ENCODE results near the gene FAM210A.
"Not testable (repeated sequence)": the region's sequence is repeated elsewhere in the genome, so short reads cannot be mapped to it uniquely, and the experiment has no call there.

FAM210A gene

GRCh38 chr18:13726232-13726971 is at the start of gene FAM210A, which contains the start of gene RNMT:
TSS of gene FAM210A (minus strand) at chr18:13726558. CDS start at chr18:13682077, 44,481 bp downstream.
TSS of gene RNMT (plus strand) at chr18:13726673. CDS start at chr18:13731518, 4,845 bp downstream.
- peak; percentile 92 for DNase-seq

DNA sequence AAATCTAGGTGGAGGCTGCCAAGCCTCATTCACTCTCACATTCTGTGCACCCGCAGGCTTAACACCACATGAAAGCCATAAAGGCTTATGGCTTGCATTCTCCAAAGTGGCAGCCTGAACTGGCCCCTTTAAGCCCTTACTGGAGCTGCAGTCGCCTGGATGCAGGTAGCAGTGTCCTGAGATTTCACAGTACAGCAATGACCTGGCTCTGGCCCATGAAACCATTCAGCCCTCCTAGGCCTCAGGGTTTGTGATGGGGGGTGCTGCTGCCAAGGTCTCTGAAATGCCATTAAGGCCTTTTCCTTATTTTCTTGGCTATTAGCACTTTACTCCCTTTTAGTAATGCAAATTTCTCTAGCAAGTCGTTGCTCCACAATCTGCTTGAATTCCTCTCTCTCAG is 48.7 kb upstream of the FAM210A start:
- DNase-seq, result no peak

- DNase-seq, result no peak
These were observed 36.5 kb upstream of the FAM210A start for GRCh38 chr18:13762690-13763439.

GRCh38 chr18:13760047-13760446 is 33.7 kb upstream of the FAM210A start:
- no peak for DNase-seq

DNA sequence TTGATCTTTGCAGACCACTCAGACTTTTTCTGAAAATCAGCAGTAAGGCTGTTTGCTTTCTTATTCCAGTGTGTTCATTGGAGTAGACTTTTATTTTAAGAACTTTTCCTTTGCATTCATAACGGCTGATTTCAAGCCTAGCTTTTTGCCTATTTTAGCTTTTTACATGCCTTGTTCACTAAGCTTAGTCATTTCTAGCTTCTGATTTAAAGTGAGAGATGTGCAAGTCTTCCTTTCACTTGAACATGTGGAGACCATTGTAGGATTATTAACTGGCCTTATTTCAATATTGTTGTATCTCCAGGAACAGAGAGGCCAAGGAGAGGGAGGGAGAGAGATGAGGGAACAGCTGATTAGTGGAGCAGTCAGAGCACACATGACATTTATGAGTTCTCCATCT is 32.3 kb upstream of the FAM210A start:
- no peak for DNase-seq

- DNase-seq, result no peak
These were observed 30.3 kb upstream of the FAM210A start for GRCh38 chr18:13756671-13757070.

DNA sequence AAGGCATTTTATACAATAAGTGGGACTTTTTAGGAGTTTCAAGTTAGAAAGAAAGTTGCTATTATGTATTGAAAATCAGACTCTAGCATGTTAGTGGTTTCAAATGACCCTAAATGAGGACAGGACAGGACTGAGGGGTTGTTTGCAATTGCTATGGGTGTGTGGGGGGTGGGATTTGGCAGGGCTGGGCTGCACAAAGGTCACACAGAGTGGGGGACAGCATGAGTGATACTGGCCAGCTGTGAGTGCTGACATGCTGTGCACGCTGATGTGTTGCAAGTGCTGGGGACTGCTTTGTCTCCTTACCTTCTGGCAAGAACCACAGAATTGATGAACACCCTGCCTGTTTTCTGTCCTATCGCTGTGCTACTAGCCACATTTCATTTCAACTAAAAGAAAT is 29.9 kb upstream of the FAM210A start:
- DNase-seq, result no peak

DNA sequence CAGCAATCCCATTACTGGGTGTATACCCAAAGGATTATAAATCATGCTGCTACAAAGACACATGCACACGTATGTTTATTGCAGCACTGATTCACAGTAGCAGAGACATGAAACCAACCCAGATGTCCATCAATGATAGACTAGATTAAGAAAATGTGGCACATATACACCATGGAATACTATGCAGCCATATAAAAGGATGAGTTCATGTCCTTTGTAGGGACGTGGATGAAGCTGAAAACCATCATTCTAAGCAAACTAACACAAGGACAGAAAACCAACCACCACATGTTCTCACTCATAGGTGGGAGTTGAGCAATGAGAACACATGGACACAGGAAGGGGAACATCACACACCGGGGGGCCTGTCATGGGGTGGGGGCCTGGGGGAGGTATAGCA is 25.2 kb upstream of the FAM210A start:
- not testable (repeated sequence) for DNase-seq

DNA sequence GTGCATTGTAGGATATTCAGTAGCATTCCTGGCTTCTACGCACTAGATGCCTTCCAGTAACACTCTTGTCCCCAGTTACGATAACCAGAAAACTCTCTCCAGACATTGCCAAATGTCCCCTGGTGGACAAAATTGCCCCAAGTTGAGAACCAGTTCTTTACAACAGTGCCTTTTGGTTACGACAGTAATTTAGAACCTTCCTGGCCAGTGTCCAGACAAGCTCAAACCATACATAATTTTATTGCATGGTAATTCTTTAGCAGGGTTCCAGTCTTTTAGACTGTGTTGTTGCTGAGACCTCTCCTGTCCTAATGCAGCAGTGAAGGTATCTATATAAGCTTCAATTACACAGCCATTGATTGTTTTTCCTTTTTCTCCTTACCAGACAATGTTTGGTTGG is 20.3 kb upstream of the FAM210A start:
- DNase-seq, result no peak

DNA sequence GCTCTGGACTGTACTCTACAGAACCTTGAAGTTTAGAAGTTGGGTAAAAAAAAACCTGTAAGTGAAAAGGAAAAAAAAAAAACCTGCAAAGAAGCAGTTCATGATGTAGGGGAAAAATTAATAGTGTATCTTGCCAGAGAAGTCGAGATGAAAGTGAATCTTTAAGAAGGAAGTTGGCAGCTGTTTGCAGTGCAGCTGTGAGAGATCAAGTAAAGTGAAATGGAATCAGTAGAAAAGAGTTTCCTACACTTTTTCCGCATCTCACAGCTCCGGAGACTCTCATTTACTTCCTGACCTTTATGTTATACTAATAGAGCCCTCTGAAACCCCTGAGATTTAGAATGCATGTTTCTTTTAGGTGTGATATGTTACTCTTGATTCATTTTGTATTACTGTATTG is 19.3 kb upstream of the FAM210A start:
- no peak for DNase-seq

DNA sequence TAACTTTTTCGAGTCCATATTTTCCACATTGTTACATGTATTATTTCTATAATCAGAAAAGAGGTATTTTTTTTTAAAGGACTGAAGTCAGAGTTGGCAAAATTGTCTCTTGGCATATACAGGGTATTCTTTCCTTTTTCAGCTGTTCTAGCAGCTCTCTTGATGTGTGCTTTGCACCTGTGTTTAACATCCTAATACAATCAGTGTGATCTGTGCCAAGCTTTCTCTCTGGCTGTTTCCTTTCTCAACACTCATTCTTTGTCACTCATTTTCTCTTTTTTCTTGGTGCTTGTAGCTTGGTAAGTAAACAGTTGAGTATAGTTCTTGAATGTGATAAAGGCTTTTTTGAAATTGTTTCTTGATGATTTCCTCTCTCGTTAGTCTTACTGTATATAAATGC is 9.3 kb upstream of the FAM210A start:
- no peak for DNase-seq

DNA sequence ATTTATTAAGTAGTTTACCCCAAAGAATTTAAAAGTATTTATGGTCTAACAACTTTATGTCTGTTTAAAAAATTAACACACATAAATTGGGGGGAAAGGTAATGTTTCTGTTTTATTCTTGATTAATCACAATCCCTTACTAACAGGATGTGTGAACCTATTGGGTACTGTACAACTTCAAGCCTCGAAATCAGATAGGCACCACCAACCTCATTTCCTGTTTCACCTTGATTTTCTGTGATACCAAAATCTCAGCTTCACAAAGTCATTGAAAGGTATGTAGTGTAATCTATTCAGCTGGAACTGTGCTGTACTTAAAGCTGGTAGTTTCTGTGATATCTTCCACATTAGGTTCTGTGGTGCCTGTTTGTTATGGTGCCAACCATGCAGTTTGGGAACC is 4.1 kb upstream of the FAM210A start:
- no peak for DNase-seq

DNA sequence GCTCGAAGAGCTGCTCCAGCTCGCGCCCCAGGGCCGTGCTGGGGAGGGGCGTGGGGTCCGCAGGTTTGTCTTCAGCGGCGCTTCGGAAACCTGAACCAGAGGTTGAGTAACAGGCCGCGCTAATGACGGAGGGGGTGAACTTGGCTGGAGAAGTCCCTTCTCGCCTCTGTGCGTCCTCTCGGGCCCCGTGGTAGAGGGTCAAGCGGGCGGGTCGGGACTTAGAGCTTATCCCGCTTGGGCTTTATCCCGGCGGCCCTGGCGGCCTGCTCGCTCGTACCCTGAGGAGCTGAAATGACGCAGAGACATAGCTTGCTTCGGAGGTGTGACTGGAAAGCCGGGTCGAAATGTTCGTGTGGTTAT is 594 bp upstream of the FAM210A start:
- DNase-seq, result no peak

DNA sequence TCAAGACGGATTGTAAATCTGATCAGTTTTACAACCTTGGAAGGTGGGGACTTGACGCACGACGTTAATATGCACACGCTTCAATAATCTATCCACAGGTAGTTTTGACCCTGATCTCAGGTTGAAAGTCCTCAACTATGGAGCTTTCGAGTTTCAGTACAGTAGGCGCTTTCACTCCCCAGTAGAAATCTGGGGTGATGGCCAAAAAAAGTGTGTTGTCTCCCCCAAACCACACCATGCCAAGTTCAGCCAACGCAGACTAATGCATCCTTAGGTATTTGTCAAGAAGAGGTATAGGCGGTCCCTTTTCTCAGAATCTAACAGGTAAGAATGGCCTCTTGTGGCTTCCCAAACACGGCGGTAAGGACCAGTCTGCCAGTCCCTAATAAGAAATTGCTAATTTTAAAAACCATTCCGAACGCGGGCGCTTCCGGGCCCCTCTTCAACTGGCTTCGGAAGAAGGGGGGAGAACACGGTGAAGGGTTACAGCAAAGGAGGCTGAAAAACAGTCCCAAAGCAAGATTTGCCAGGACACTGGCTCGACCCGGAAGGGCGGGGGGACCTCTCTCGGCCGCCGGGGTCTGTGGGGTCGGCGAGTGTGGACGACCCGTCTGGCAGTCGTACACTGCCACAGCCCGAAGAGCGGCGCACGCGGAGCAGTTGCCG is 659 bp downstream of the FAM210A start:
- DNase-seq, result no peak

- no peak for DNase-seq
These were observed 5.5 kb downstream of the FAM210A start for GRCh38 chr18:13720847-13721246.

- no peak for DNase-seq
These were observed 6.2 kb downstream of the FAM210A start for GRCh38 chr18:13720123-13720522.

DNA sequence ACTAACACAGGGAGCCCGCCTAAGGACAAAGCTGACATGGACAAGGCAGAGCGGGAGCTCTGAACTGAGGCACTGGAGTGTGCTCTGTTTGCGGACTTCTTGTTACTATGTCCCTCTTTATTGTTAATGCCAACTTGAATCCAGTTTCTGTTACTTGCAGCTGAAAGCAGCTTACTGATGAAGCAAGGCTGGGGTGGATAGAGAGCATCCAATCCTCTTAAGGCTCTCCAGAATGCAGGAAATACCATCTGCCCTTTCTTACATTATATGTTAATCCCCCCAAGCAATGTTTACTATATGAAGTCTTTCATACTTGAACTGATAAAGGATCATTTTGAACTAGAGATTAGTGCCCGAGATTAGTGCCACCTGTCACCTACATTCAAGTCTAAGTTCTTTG is 9.4 kb downstream of the FAM210A start:
- DNase-seq, result no peak

DNA sequence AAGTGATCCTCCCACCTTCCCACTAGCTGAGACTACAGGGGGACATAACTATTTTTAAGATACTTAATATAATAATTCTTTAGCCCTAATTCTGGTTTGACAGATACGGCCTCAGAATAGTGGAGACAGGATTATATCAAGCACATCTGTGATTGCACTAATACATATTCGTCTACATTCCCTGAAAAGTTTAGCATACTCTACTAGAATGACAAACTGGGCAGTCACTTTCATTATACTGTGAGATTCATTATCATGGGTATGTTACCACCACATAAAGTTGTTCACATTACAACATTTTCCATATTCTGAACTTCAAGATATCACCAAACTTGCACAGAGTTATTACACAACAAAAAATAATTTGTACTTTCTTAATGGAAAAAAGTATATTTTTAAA is 11.0 kb downstream of the FAM210A start:
- DNase-seq, result no peak

- DNase-seq, result no peak
These were observed 12.8 kb downstream of the FAM210A start for GRCh38 chr18:13713455-13714055.

- DNase-seq, result no peak
These were observed 13.8 kb downstream of the FAM210A start for GRCh38 chr18:13712400-13713131.

GRCh38 chr18:13710414-13710831 is 15.9 kb downstream of the FAM210A start:
- no peak for DNase-seq

DNA sequence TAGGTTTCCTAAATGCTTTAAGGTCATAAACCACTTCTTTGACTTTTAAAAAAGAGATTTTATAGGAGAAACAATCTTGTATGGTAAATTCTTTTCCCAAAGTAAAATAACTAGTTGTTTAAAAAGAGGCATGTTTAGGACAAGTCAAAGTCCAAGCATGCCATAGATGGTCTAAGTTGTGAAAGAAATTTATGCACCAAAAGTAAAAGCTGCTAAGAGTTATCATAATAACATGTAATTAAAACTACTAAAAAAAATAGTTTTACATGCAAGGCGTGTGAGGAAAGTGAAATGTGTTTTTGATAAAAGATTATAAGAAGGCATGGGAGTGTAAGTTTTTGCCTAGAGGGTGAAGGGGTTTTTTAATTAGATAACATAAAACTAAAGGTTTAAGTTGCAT is 22.5 kb downstream of the FAM210A start:
- DNase-seq, result no peak

DNA sequence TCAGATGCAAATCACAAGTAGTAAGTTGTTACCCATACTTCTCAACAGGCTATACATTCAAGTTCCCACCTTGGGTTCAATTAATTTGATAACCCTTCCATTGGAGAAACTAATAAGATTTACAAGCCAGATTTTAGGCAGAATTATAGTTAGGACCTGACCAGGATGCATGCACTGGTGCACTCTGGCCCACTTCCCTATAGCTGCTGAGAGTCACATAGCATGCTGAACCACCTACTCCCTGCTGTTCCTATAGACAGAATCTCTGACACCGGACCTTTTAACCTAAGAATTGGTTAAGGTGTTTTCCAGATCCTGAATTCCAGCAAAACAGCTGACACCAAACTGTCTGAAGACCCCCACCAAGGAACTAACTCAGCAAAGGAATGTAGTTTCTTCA is 26.2 kb downstream of the FAM210A start:
- DNase-seq, result no peak

Measured in KG1 (cell line).